Fibroblast of peridontal ligament (primary cell): Measurements from ENCODE around the gene INO80C.

Experiments
- DNase-seq: peaks from one replicate; pipeline ENCODE4 v3.0.0-alpha.2; 2010; ENCODE audit errors: extremely low read depth

The INO80C gene

GRCh38 chr18:35497370-35498197 lies at the start of gene INO80C:
TSS of gene INO80C (minus strand) at chr18:35497960. CDS start at chr18:35497874, 86 bp downstream.
- peak; percentile 94 for DNase-seq

GRCh38 chr18:35547008-35547605 lies 49.3 kb upstream of the INO80C start:
- DNase-seq: no peak

GRCh38 chr18:35542356-35542755 lies 44.6 kb upstream of the INO80C start:
- DNase-seq: no peak

GRCh38 chr18:35535297-35535696 lies 37.5 kb upstream of the INO80C start:
- no peak for DNase-seq

GRCh38 chr18:35533916-35534405 lies 36.2 kb upstream of the INO80C start:
- no peak for DNase-seq

- no peak for DNase-seq
Observed at GRCh38 chr18:35528749-35529274, 31.1 kb upstream of the INO80C start.

GRCh38 chr18:35526495-35527059 lies 28.8 kb upstream of the INO80C start:
- peak; percentile 2 for DNase-seq

GRCh38 chr18:35525795-35526494 lies 28.2 kb upstream of the INO80C start:
- no peak for DNase-seq

GRCh38 chr18:35524226-35524625 lies 26.5 kb upstream of the INO80C start:
- peak; percentile 5 for DNase-seq

GRCh38 chr18:35522130-35522959 lies 24.6 kb upstream of the INO80C start:
- DNase-seq: peak; percentile 1

GRCh38 chr18:35521133-35521532 lies 23.4 kb upstream of the INO80C start:
- no peak for DNase-seq

- no peak for DNase-seq
Observed at GRCh38 chr18:35519148-35519899, 21.6 kb upstream of the INO80C start.

- no peak for DNase-seq
Observed at GRCh38 chr18:35517715-35518114, 20.0 kb upstream of the INO80C start.

- no peak for DNase-seq
Observed at GRCh38 chr18:35516789-35517188, 19.0 kb upstream of the INO80C start.

GRCh38 chr18:35516351-35516750 lies 18.6 kb upstream of the INO80C start:
- DNase-seq: no peak

- DNase-seq: no peak
Observed at GRCh38 chr18:35515460-35516130, 17.8 kb upstream of the INO80C start.

- DNase-seq: no peak
Observed at GRCh38 chr18:35514752-35515459, 17.1 kb upstream of the INO80C start.

- DNase-seq: no peak
Observed at GRCh38 chr18:35514283-35514682, 16.5 kb upstream of the INO80C start.
